ENCODE results near the gene GSC2. TPM values are rescaled to one million over a fixed set of nuclear protein-coding genes. Genes with fewer than 3 reads are reported as not detected.

Gene GSC2, protein sequence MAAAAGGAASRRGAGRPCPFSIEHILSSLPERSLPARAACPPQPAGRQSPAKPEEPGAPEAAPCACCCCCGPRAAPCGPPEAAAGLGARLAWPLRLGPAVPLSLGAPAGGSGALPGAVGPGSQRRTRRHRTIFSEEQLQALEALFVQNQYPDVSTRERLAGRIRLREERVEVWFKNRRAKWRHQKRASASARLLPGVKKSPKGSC
- total RNA-seq: not detected in 2 replicates

DNA sequence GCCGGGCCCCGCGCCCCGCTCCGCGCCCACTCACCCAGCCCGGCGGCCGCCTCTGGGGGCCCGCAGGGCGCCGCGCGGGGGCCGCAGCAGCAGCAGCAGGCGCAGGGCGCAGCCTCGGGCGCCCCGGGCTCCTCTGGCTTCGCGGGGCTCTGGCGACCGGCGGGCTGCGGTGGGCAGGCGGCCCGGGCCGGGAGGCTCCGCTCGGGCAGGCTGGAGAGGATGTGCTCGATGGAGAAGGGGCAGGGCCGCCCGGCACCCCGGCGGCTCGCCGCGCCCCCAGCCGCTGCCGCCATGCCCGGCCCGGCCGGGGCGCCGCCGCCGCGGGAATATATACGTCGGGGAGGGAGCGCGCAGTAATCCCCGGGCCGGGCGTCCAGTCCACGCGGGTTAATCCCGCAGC is at the start of gene GSC2:
GSC2 (minus strand) TSS at position 302 of the 400 bp plus-strand sequence; CDS start at position 293, 9 bp downstream.

DNA sequence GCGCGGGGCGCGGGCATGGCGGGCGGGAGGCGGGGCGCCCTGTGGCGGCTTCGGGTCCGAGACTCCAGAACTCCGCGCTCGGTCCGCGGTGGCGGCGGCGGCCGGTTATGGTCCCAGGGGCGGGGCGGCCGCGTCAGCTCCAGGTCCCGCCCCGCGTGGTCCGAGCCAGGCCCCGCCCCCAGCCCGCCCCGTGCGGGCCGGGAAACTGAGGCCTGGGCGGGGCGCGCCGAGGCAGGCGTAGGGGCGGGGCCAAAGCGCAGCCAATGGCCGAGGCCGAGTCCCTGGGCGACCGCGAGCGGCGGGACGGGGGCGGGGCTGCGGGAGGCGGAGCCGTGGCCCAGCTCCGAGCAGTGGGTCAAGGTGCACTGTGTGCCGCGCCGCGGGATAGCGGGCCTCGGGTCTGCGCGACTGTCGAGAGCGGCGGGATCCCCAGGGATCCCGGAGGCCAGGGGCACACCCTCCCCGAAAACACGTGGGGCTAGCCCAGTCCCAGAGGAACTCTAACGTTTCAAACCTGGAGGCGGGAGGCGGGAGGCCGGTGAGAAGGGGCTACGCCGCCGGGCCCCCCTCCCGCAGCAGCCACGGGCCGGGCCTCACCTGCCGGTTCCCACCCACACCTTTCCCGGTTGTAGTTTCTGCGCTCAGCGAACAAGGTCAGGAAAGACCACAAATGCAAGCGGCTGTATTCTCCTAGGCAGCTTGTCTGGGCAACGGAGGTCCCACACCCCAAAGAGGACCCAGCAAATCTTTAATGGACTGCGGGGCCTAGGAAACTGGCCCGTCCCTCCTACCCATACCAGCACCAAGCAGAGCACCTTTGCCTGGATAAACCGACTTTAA is 28.8 kb upstream of the GSC2 start, which contains the start of gene SLC25A1:
SLC25A1 (minus strand) TSS at position 80 of the 840 bp plus-strand sequence; CDS start at position 17, 63 bp downstream.

DNA sequence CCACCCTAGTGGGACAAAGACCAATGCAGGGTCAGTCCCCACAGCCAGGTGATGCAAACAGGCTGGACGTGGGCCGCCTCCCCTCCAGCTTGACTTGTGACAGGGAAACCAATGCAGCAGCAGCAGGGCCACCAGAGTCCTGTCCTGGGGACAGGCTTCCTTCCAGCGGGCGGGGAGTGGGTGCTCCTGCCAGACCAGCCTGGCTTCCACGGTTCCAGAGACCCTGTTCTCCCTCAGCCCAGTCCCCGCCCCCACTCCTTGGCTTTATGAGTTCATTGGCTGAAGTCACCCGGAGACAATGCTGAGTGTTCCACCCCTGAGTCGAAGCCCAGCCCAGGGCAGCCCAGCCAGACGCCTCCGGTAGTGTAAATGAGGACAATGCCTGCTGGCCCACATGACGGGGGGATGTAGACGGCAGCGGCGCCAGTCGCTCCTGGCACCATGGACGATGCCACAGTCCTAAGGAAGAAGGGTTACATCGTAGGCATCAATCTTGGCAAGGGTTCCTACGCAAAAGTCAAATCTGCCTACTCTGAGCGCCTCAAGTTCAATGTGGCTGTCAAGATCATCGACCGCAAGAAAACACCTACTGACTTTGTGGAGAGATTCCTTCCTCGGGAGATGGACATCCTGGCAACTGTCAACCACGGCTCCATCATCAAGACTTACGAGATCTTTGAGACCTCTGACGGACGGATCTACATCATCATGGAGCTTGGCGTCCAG is 19.0 kb downstream of the GSC2 start, which contains the start of gene TSSK2:
TSSK2 (plus strand) TSS at position 350 of the 726 bp plus-strand sequence; CDS start at position 442, 92 bp downstream.

DNA sequence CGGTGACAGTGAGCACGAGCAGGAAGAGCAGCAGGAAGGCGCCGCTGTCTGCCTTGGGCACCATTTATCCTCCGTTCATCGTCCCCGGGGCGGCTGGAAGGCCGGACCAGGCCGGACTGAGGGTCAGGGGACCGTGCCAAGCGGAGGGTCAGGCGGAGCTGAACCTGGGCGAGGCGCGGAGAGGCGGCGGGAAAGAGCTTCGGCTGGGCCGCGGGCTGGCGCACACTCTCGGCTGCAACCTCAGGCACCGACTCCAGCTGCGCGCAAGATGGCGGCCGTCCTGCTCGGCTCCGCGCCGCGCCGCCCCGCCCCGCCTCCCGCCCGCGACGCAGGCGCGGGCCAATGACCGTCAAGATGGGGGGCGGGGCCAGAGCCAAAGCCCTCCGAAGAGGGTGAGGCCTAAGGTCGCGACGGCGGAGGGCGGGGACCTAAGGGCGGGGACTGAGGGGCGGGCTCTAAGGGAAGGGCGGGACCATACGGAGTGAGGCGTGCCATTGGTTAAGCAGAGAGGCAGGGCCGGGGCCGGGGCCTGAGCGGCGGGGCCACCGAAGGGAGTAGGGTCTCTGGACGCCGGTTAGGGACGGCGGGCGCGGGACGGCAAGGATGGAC is 27.8 kb downstream of the GSC2 start, which contains the start of gene DGCR2:
DGCR2 (minus strand) TSS at position 270 of the 609 bp plus-strand sequence; CDS start at position 64, 206 bp downstream.

Other genes starting within 250 kb of the GSC2 start
- gene DGCR6, start 244.0 kb downstream of the GSC2 start, total RNA-seq: 0.48 and 2.3 TPM in 2 replicates
- gene PRODH, start 214.0 kb downstream of the GSC2 start, total RNA-seq: 0.29 TPM in 1 of 2 replicates, not detected in the other
- gene DGCR2, start 27.9 kb downstream of the GSC2 start, total RNA-seq: 47.9 and 51.3 TPM in 2 replicates
- not detected in 2 replicates for gene TSSK2, start 19.0 kb downstream of the GSC2 start, total RNA-seq
- gene ESS2, start 5.6 kb downstream of the GSC2 start, total RNA-seq: 20.0 and 22.2 TPM in 2 replicates
- gene SLC25A1, start 28.4 kb upstream of the GSC2 start, total RNA-seq: 73.5 and 74.8 TPM in 2 replicates
- gene CLTCL1, start 141.4 kb upstream of the GSC2 start, total RNA-seq: 3.9 and 4.2 TPM in 2 replicates